SU-DHL-6 (cell line): Measurements from ENCODE around the gene JOSD1.

ENCODE experiments used
- H2AFZ ChIP-seq: fragments of 200-600 bp; sonication (generic); 2 replicates; pipeline ENCODE4 v1.6.1; 2014; ENCODE audit warnings: low read depth, mild to moderate bottlenecking, moderate library complexity, mixed read lengths, antibody characterized with exemption, low read length; ENCODE audit not compliant: severe bottlenecking
- H3F3A ChIP-seq: fragments of 200-600 bp; shearing (Covaris generic); 2 replicates; pipeline ENCODE4 v1.6.0; 2016; ENCODE audit warnings: antibody characterized with exemption, mild to moderate bottlenecking; ENCODE audit not compliant: insufficient read depth
- H3K27ac ChIP-seq: fragments of 200-600 bp; sonication (generic); 2 replicates; pipeline ENCODE4 v1.5.1; 2016; ENCODE audit warnings: low read depth, mild to moderate bottlenecking, low read length, moderate library complexity, mixed read lengths
- H3K27me3 ChIP-seq: fragments of 200-600 bp; sonication (generic), shearing (Covaris generic); 2 replicates; pipeline ENCODE4 v1.6.0; 2014; ENCODE audit warnings: mild to moderate bottlenecking, low read length
- H3K36me3 ChIP-seq: fragments of 200-600 bp; sonication (generic); 2 replicates; pipeline ENCODE4 v1.6.1; 2014; ENCODE audit warnings: mild to moderate bottlenecking, low read length, mixed read lengths
- H3K4me2 ChIP-seq: fragments of 300-600, 200-600 bp; shearing (Covaris generic), sonication (generic); 2 replicates; pipeline ENCODE4 v1.6.0; 2014; ENCODE audit warnings: low read length, low read depth, mild to moderate bottlenecking; ENCODE audit not compliant: poor library complexity, severe bottlenecking
- H3K4me3 ChIP-seq: fragments of 200-600 bp; sonication (generic); 2 replicates; pipeline ENCODE4 v1.5.1; 2014; ENCODE audit warnings: antibody characterized with exemption, low read length, mild to moderate bottlenecking, mixed read lengths; ENCODE audit not compliant: insufficient read depth, poor library complexity, severe bottlenecking
- H3K79me2 ChIP-seq: fragments of 200-600 bp; sonication (generic); 2 replicates; pipeline ENCODE4 v1.6.1; 2014; ENCODE audit warnings: mild to moderate bottlenecking, low read length, moderate library complexity; ENCODE audit not compliant: insufficient read depth
- H3K9ac ChIP-seq: fragments of 200-600 bp; sonication (generic); 2 replicates; pipeline ENCODE4 v1.7.0; 2014; ENCODE audit warnings: mild to moderate bottlenecking, low read length
- H3K9me2 ChIP-seq: fragments of 200-600 bp; sonication (generic); replicated peaks from 2 replicates; pipeline ENCODE4 v1.6.1; 2014; ENCODE audit warnings: low read length; ENCODE audit not compliant: insufficient read depth
- H3K9me3 ChIP-seq: fragments of 200-600 bp; sonication (generic); 2 replicates; pipeline ENCODE4 v1.6.1; 2014; ENCODE audit warnings: low read length, mixed read lengths; ENCODE audit not compliant: insufficient read depth
- H4K20me1 ChIP-seq: fragments of 200-600 bp; sonication (generic); 2 replicates; pipeline ENCODE4 v1.6.1; 2014; ENCODE audit warnings: low read depth, mild to moderate bottlenecking, antibody characterized with exemption, low read length, moderate library complexity, mixed read lengths
- CTCF ChIP-seq: fragments of 200-600 bp; sonication (generic); IDR thresholded peaks from one replicate; pipeline ENCODE4 v1.5.1; 2017; ENCODE audit warnings: antibody characterized with exemption, mild to moderate bottlenecking, low read length, moderate library complexity; ENCODE audit not compliant: insufficient read depth, poor library complexity, severe bottlenecking
- EZH2phosphoT487 ChIP-seq: fragments of 200-600 bp; sonication (generic), shearing (Covaris generic); conservative IDR thresholded peaks from 2 replicates; pipeline ENCODE4 v1.6.1; 2018; ENCODE audit warnings: mild to moderate bottlenecking, antibody characterized with exemption, low read length, moderate library complexity, mixed read lengths

JOSD1 gene

GRCh38 chr22:38700789-38701628 is at the start of gene JOSD1:
Gene JOSD1 (minus strand): TSS chr22:38700943. CDS start chr22:38699987, 956 bp downstream.
- no peaks in the 10 kb centered on the region for H3K9me2 ChIP-seq
- H3K4me2 ChIP-seq: peak within 1 kb of the TSS; percentile 100
- no peaks in the 10 kb centered on the region for H3K36me3 ChIP-seq
- H2AFZ ChIP-seq: peak within 1 kb of the TSS; percentile 78
- peak within 1 kb of the TSS; percentile 89 for H3K4me3 ChIP-seq
- no peak for TF ChIP-seq CTCF
- no peak for TF ChIP-seq EZH2phosphoT487
- peaks cover 45% of the 10 kb centered on the region for H3K79me2 ChIP-seq
- peak within 1 kb of the TSS; percentile 98 for H3K9ac ChIP-seq
- H4K20me1 ChIP-seq: no peaks in the 10 kb centered on the region
- peaks cover 8% of the 10 kb centered on the region; the same call in 1 of the 2 replicates for H3F3A ChIP-seq
- peak within 1 kb of the TSS; percentile 73 for H3K27ac ChIP-seq
- no peaks in the 10 kb centered on the region for H3K27me3 ChIP-seq
- H3K9me3 ChIP-seq: no peaks in the 10 kb centered on the region

GRCh38 chr22:38750104-38750503 is 49.4 kb upstream of the JOSD1 start:
- Histone ChIP-seq H3K36me3 (no peaks in the 10 kb centered on the region), H3K4me3 (no peak overlapping the region)

GRCh38 chr22:38748487-38749136 is 47.9 kb upstream of the JOSD1 start:
- no peak for TF ChIP-seq EZH2phosphoT487
- no peak for TF ChIP-seq CTCF
- Histone ChIP-seq H3K9ac (no peak overlapping the region), H4K20me1 (no peaks in the 10 kb centered on the region), H3K4me2 (no peak overlapping the region), H3K36me3 (no peaks in the 10 kb centered on the region), H3K27ac (no peak overlapping the region), H3K4me3 (no peak overlapping the region), H3K9me3 (no peaks in the 10 kb centered on the region), H3K9me2 (no peaks in the 10 kb centered on the region), H3K79me2 (peaks cover 10% of the 10 kb centered on the region), H2AFZ (no peak overlapping the region), H3F3A (peaks cover 17% of the 10 kb centered on the region), H3K27me3 (no peaks in the 10 kb centered on the region)

More at GRCh38 chr22:38750104-38750503, 49.4 kb upstream of the JOSD1 start:
- Histone ChIP-seq H4K20me1 (no peaks in the 10 kb centered on the region), H3K27ac (no peak overlapping the region), H3K27me3 (no peaks in the 10 kb centered on the region), H2AFZ (no peak overlapping the region), H3F3A (peaks cover 25% of the 10 kb centered on the region), H3K9me3 (no peaks in the 10 kb centered on the region), H3K9ac (no peak overlapping the region), H3K9me2 (no peaks in the 10 kb centered on the region), H3K4me2 (no peak overlapping the region), H3K79me2 (peaks cover 25% of the 10 kb centered on the region)
- TF ChIP-seq CTCF: no peak
- no peak for TF ChIP-seq EZH2phosphoT487
